ENCODE measurements around the gene TLL1. TPM values are rescaled to one million over a fixed set of nuclear protein-coding genes. Genes with fewer than 3 reads are reported as not detected.

Gene TLL1
- polyA plus RNA-seq, 2 of the 4 experiments (the other 2 are of a cell fraction), result 0.01 to 0.13 TPM

DNA sequence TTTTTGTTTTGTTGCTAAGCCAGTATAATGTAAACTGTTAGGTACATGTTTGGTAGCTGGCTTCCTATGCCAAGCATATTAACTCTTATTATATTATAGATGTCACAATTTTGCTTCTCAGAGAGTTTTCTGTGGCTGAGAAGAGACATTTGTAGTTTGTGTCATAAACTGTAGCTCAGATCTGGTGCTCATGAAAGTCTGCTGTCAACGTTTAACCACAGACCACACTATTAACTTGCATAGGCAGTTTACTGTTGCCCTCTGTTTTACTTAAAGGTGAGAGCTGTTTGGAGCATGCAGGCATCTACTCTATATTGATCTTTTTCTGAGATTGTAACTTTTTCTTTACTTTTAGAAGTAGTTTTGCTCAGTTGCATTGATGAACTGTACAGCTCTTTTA lies 166.8 kb downstream of the TLL1 start:
- ChIA-PET POLR2A (no interaction called here), CTCF (no interaction called here)
- Histone ChIP-seq H3K4me2 (no peak overlapping the region), H3K4me1 (no peaks in the 10 kb centered on the region), H3K4me3 (no peak overlapping the region), H3K27ac (no peak overlapping the region), H3K9me3 (no peaks in the 10 kb centered on the region)
- TF ChIP-seq HOXB5 (CRISPR knock-in tag; IDR thresholded peaks at IDR 0.05), result no peak
- no peak for TF ChIP-seq MAFK (IDR thresholded peaks at IDR 0.05; ENCODE audit: partially characterized antibody)
- no peak for TF ChIP-seq CHD2 (IDR thresholded peaks at IDR 0.05; ENCODE audit: low read length, partially characterized antibody)
- TF ChIP-seq NPAS2 (CRISPR knock-in tag; IDR thresholded peaks at IDR 0.05; ENCODE audit: borderline replicate concordance), result no peak
- no peak for TF ChIP-seq CBX8 (IDR thresholded peaks at IDR 0.05)
- TF ChIP-seq MYC (IDR thresholded peaks at IDR 0.05; ENCODE audit: borderline replicate concordance, low read length), result no peak
- TF ChIP-seq, protein P1, sequence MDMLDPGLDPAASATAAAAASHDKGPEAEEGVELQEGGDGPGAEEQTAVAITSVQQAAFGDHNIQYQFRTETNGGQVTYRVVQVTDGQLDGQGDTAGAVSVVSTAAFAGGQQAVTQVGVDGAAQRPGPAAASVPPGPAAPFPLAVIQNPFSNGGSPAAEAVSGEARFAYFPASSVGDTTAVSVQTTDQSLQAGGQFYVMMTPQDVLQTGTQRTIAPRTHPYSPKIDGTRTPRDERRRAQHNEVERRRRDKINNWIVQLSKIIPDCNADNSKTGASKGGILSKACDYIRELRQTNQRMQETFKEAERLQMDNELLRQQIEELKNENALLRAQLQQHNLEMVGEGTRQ (IDR thresholded peaks at IDR 0.05), result no peak
- no peak for TF ChIP-seq ZFP36 (IDR thresholded peaks at IDR 0.05; ENCODE audit: borderline replicate concordance, partially characterized antibody)
- no peak for TF ChIP-seq RNF2 (IDR thresholded peaks at IDR 0.05; ENCODE audit: borderline replicate concordance, low read depth)
- TF ChIP-seq ZNF302 (CRISPR knock-in tag; IDR thresholded peaks at IDR 0.05), result no peak
- TF ChIP-seq FOXS1 (CRISPR knock-in tag; IDR thresholded peaks at IDR 0.05), result no peak
- no peak for TF ChIP-seq JUNB (IDR thresholded peaks at IDR 0.05)
- TF ChIP-seq FOSL2 (IDR thresholded peaks at IDR 0.05), result no peak
- no peak for TF ChIP-seq FOSL2 (CRISPR knock-in tag; IDR thresholded peaks at IDR 0.05)
- TF ChIP-seq RFX5 (IDR thresholded peaks at IDR 0.05), result no peak
- TF ChIP-seq NFE2L2 (conservative IDR thresholded peaks at IDR 0.05; ENCODE audit: low read length), result no peak
- no peak for TF ChIP-seq CEBPB (IDR thresholded peaks at IDR 0.05)
- 0% methylated on average over 1 of the region's 1 CpG for WGBS (ENCODE audit: missing lambda C conversion rate)
- DNase-seq (ENCODE audit: low read depth in 1 of 2, low spot score in 1 of 2) (no peak), ATAC-seq (no peak), FAIRE-seq (no peak)

- TF ChIP-seq HEYL (CRISPR knock-in tag; IDR thresholded peaks at IDR 0.05) (no peak), SREBF2 (IDR thresholded peaks at IDR 0.05) (no peak), NR3C1 (IDR thresholded peaks at IDR 0.05) (no peak), FOSB (CRISPR knock-in tag; IDR thresholded peaks at IDR 0.05) (no peak), RAD21 (conservative IDR thresholded peaks at IDR 0.05 in 1 of 2, IDR thresholded peaks at IDR 0.05 in 1 of 2) (no peak), HOXB13 (CRISPR knock-in tag; IDR thresholded peaks at IDR 0.05; ENCODE audit: low read depth) (no peak), ZFP36 (IDR thresholded peaks at IDR 0.05; ENCODE audit: borderline replicate concordance, partially characterized antibody) (no peak), EP300 (IDR thresholded peaks at IDR 0.05) (no peak), HOXA7 (CRISPR knock-in tag; IDR thresholded peaks at IDR 0.05) (no peak), MAZ (IDR thresholded peaks at IDR 0.05; ENCODE audit: borderline replicate concordance, low read depth, low read length) (no peak), ESRRA (IDR thresholded peaks at IDR 0.05; ENCODE audit: borderline replicate concordance, low read length) (no peak), PHF8 (IDR thresholded peaks at IDR 0.05; ENCODE audit: borderline replicate concordance, low read depth) (no peak), RCOR1 (IDR thresholded peaks at IDR 0.05; ENCODE audit: low read depth, low read length) (no peak)
- TF ChIP-seq, protein P2, sequence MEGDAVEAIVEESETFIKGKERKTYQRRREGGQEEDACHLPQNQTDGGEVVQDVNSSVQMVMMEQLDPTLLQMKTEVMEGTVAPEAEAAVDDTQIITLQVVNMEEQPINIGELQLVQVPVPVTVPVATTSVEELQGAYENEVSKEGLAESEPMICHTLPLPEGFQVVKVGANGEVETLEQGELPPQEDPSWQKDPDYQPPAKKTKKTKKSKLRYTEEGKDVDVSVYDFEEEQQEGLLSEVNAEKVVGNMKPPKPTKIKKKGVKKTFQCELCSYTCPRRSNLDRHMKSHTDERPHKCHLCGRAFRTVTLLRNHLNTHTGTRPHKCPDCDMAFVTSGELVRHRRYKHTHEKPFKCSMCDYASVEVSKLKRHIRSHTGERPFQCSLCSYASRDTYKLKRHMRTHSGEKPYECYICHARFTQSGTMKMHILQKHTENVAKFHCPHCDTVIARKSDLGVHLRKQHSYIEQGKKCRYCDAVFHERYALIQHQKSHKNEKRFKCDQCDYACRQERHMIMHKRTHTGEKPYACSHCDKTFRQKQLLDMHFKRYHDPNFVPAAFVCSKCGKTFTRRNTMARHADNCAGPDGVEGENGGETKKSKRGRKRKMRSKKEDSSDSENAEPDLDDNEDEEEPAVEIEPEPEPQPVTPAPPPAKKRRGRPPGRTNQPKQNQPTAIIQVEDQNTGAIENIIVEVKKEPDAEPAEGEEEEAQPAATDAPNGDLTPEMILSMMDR (IDR thresholded peaks at IDR 0.05), result no peak
- TF ChIP-seq, protein P3, sequence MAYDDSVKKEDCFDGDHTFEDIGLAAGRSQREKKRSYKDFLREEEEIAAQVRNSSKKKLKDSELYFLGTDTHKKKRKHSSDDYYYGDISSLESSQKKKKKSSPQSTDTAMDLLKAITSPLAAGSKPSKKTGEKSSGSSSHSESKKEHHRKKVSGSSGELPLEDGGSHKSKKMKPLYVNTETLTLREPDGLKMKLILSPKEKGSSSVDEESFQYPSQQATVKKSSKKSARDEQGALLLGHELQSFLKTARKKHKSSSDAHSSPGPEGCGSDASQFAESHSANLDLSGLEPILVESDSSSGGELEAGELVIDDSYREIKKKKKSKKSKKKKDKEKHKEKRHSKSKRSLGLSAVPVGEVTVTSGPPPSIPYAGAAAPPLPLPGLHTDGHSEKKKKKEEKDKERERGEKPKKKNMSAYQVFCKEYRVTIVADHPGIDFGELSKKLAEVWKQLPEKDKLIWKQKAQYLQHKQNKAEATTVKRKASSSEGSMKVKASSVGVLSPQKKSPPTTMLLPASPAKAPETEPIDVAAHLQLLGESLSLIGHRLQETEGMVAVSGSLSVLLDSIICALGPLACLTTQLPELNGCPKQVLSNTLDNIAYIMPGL (CRISPR knock-in tag; IDR thresholded peaks at IDR 0.05; ENCODE audit: borderline replicate concordance), result no peak
- no peak overlapping the region for H3K4me2 ChIP-seq
- no peaks in the 10 kb centered on the region for H3K9me3 ChIP-seq
- ATAC-seq (no peak), DNase-seq (ENCODE audit: low read depth in 1 of 2, low spot score in 1 of 2) (no peak), FAIRE-seq (no peak)
- no peak overlapping the region for H3K4me3 ChIP-seq
- POLR2A ChIA-PET, result no interaction called here
- no peak overlapping the region for H3K27ac ChIP-seq
- no peaks in the 10 kb centered on the region for H3K4me1 ChIP-seq
- CTCF ChIA-PET, result no interaction called here
- 42% methylated on average over 8 of the region's 8 CpGs for WGBS (ENCODE audit: missing lambda C conversion rate)
Observed at GRCh38 chr4:166042510-166043055, 169.5 kb downstream of the TLL1 start.

Measured in A549 (cell line).